HG03039 (cell line): ENCODE data around the gene GPC5.
"Not testable (repeated sequence)": the region's sequence is repeated elsewhere in the genome, so short reads cannot be mapped to it uniquely, and the experiment has no call there.

Source experiments
- ATAC-seq: cut with Tn5 transposase; IDR thresholded peaks from one replicate; pipeline ENCODE4 v1.9.1; 2021; ENCODE audit warnings: mild to moderate bottlenecking, moderate library complexity; ENCODE audit not compliant: unreplicated experiment

Gene GPC5

GRCh38 chr13:91762957-91763356, 364.5 kb downstream of the GPC5 start:
- no peak for ATAC-seq

GRCh38 chr13:91764527-91764926, 366.1 kb downstream of the GPC5 start:
- ATAC-seq, result no peak

- no peak for ATAC-seq
Observed at GRCh38 chr13:91767651-91768050, 369.2 kb downstream of the GPC5 start.

GRCh38 chr13:91768746-91769145, 370.3 kb downstream of the GPC5 start:
- ATAC-seq, result no peak

GRCh38 chr13:91771229-91771628, 372.8 kb downstream of the GPC5 start:
- ATAC-seq, result no peak

GRCh38 chr13:91773591-91774227, 375.3 kb downstream of the GPC5 start:
- ATAC-seq, result no peak

GRCh38 chr13:91774397-91774796, 376.0 kb downstream of the GPC5 start:
- no peak for ATAC-seq

GRCh38 chr13:91776611-91777193, 378.3 kb downstream of the GPC5 start:
- no peak for ATAC-seq

- no peak for ATAC-seq
Observed at GRCh38 chr13:91778123-91778522, 379.7 kb downstream of the GPC5 start.

GRCh38 chr13:91781982-91782691, 383.7 kb downstream of the GPC5 start:
- not testable (repeated sequence) for ATAC-seq

GRCh38 chr13:91785431-91786119, 387.2 kb downstream of the GPC5 start:
- ATAC-seq, result peak; percentile 85

GRCh38 chr13:91792054-91792453, 393.6 kb downstream of the GPC5 start:
- no peak for ATAC-seq

GRCh38 chr13:91797567-91797966, 399.1 kb downstream of the GPC5 start:
- no peak for ATAC-seq

GRCh38 chr13:91798338-91798737, 399.9 kb downstream of the GPC5 start:
- ATAC-seq, result not testable (repeated sequence)

GRCh38 chr13:91801772-91802171, 403.4 kb downstream of the GPC5 start:
- not testable (repeated sequence) for ATAC-seq

GRCh38 chr13:91802957-91803356, 404.5 kb downstream of the GPC5 start:
- ATAC-seq, result no peak

GRCh38 chr13:91804724-91805123, 406.3 kb downstream of the GPC5 start:
- no peak for ATAC-seq

GRCh38 chr13:91805605-91806004, 407.2 kb downstream of the GPC5 start:
- ATAC-seq, result no peak

- ATAC-seq, result no peak
Observed at GRCh38 chr13:91809161-91809560, 410.7 kb downstream of the GPC5 start.

- no peak for ATAC-seq
Observed at GRCh38 chr13:91813253-91813652, 414.8 kb downstream of the GPC5 start.

GRCh38 chr13:91816263-91816807, 417.9 kb downstream of the GPC5 start:
- no peak for ATAC-seq
